ENCODE results near the gene ZNF385B.

ZNF385B gene

GRCh38 chr2:179551539-179552045, 309.8 kb downstream of the ZNF385B start:
- no peaks in the 10 kb centered on the region for H3K4me1 ChIP-seq (ENCODE audit: insufficient read depth, low read length)
- TF ChIP-seq EZH2 (IDR thresholded peaks at IDR 0.05; ENCODE audit: borderline replicate concordance, low read depth, low read length, severe bottlenecking) (no peak), CTCF (IDR thresholded peaks at IDR 0.05; ENCODE audit: borderline replicate concordance, extremely low read depth, low read length, poor library complexity, severe bottlenecking) (no peak)
- no peak overlapping the region for H3K27ac ChIP-seq (ENCODE audit: low read length)
- H3K27me3 ChIP-seq (ENCODE audit: insufficient read depth, low read length, poor library complexity), result no peaks in the 10 kb centered on the region
- H2AFZ ChIP-seq (ENCODE audit: low read depth, low read length), result no peak overlapping the region
- no peaks in the 10 kb centered on the region for H3K36me3 ChIP-seq (ENCODE audit: insufficient read depth, low read length)
- no peak overlapping the region for H3K9ac ChIP-seq (ENCODE audit: low read depth, low read length)
- no peaks in the 10 kb centered on the region for H4K20me1 ChIP-seq (ENCODE audit: insufficient read depth, low read length)
- H3K4me2 ChIP-seq (ENCODE audit: insufficient read depth, low read length), result no peak overlapping the region
- H3K9me3 ChIP-seq (ENCODE audit: insufficient read depth, low read length, severe bottlenecking), result no peaks in the 10 kb centered on the region
- no peaks in the 10 kb centered on the region for H3K79me2 ChIP-seq (ENCODE audit: insufficient read depth, low read length)
- DNase-seq, result no peak
- no peak for ATAC-seq (ENCODE audit: insufficient read depth, low read depth)
- no peak overlapping the region for H3K4me3 ChIP-seq (ENCODE audit: low read depth in 1 of 2, low read length in 2 of 2)

- no peak for ATAC-seq (ENCODE audit: insufficient read depth, low read depth)
- H3K27ac ChIP-seq (ENCODE audit: low read length), result no peak overlapping the region
- H3K27me3 ChIP-seq (ENCODE audit: insufficient read depth, low read length, poor library complexity), result no peaks in the 10 kb centered on the region
Measured at GRCh38 chr2:179550849-179551248, 310.6 kb downstream of the ZNF385B start.

GRCh38 chr2:179550214-179550613, 311.2 kb downstream of the ZNF385B start:
- no peak for TF ChIP-seq EZH2 (IDR thresholded peaks at IDR 0.05; ENCODE audit: borderline replicate concordance, low read depth, low read length, severe bottlenecking)
- no peak for TF ChIP-seq CTCF (IDR thresholded peaks at IDR 0.05; ENCODE audit: borderline replicate concordance, extremely low read depth, low read length, poor library complexity, severe bottlenecking)

More at GRCh38 chr2:179550849-179551248, 310.6 kb downstream of the ZNF385B start:
- Histone ChIP-seq H3K9ac (ENCODE audit: low read depth, low read length) (no peak overlapping the region), H3K79me2 (ENCODE audit: insufficient read depth, low read length) (no peaks in the 10 kb centered on the region), H3K36me3 (ENCODE audit: insufficient read depth, low read length) (no peaks in the 10 kb centered on the region), H3K4me2 (ENCODE audit: insufficient read depth, low read length) (no peak overlapping the region), H2AFZ (ENCODE audit: low read depth, low read length) (no peak overlapping the region), H3K4me1 (ENCODE audit: insufficient read depth, low read length) (no peaks in the 10 kb centered on the region), H3K4me3 (ENCODE audit: low read depth in 1 of 2, low read length in 2 of 2) (no peak overlapping the region), H3K9me3 (ENCODE audit: insufficient read depth, low read length, severe bottlenecking) (no peaks in the 10 kb centered on the region), H4K20me1 (ENCODE audit: insufficient read depth, low read length) (no peaks in the 10 kb centered on the region)
- DNase-seq, result no peak
- TF ChIP-seq EZH2 (IDR thresholded peaks at IDR 0.05; ENCODE audit: borderline replicate concordance, low read depth, low read length, severe bottlenecking), result no peak
- no peak for TF ChIP-seq CTCF (IDR thresholded peaks at IDR 0.05; ENCODE audit: borderline replicate concordance, extremely low read depth, low read length, poor library complexity, severe bottlenecking)

GRCh38 chr2:179546656-179547055, 314.8 kb downstream of the ZNF385B start:
- no peaks in the 10 kb centered on the region for H3K4me1 ChIP-seq (ENCODE audit: insufficient read depth, low read length)
- H4K20me1 ChIP-seq (ENCODE audit: insufficient read depth, low read length), result no peaks in the 10 kb centered on the region
- ATAC-seq (ENCODE audit: insufficient read depth, low read depth) (no peak), DNase-seq (no peak)
- H3K4me2 ChIP-seq (ENCODE audit: insufficient read depth, low read length), result no peak overlapping the region
- H3K9me3 ChIP-seq (ENCODE audit: insufficient read depth, low read length, severe bottlenecking), result no peaks in the 10 kb centered on the region
- H3K27ac ChIP-seq (ENCODE audit: low read length), result no peak overlapping the region
- H3K36me3 ChIP-seq (ENCODE audit: insufficient read depth, low read length), result no peaks in the 10 kb centered on the region
- no peaks in the 10 kb centered on the region for H3K79me2 ChIP-seq (ENCODE audit: insufficient read depth, low read length)
- no peak for TF ChIP-seq CTCF (IDR thresholded peaks at IDR 0.05; ENCODE audit: borderline replicate concordance, extremely low read depth, low read length, poor library complexity, severe bottlenecking)
- TF ChIP-seq EZH2 (IDR thresholded peaks at IDR 0.05; ENCODE audit: borderline replicate concordance, low read depth, low read length, severe bottlenecking), result no peak
- H3K4me3 ChIP-seq (ENCODE audit: low read depth in 1 of 2, low read length in 2 of 2), result no peak overlapping the region
- no peak overlapping the region for H3K9ac ChIP-seq (ENCODE audit: low read depth, low read length)
- H2AFZ ChIP-seq (ENCODE audit: low read depth, low read length), result no peak overlapping the region
- H3K27me3 ChIP-seq (ENCODE audit: insufficient read depth, low read length, poor library complexity), result no peaks in the 10 kb centered on the region

More at GRCh38 chr2:179550214-179550613, 311.2 kb downstream of the ZNF385B start:
- no peak overlapping the region for H3K27ac ChIP-seq (ENCODE audit: low read length)
- ATAC-seq (ENCODE audit: insufficient read depth, low read depth) (no peak), DNase-seq (no peak)
- H3K79me2 ChIP-seq (ENCODE audit: insufficient read depth, low read length), result no peaks in the 10 kb centered on the region
- H3K9ac ChIP-seq (ENCODE audit: low read depth, low read length), result no peak overlapping the region
- no peak overlapping the region for H2AFZ ChIP-seq (ENCODE audit: low read depth, low read length)
- H3K4me3 ChIP-seq (ENCODE audit: low read depth in 1 of 2, low read length in 2 of 2), result no peak overlapping the region
- H4K20me1 ChIP-seq (ENCODE audit: insufficient read depth, low read length), result no peaks in the 10 kb centered on the region
- no peak overlapping the region for H3K4me2 ChIP-seq (ENCODE audit: insufficient read depth, low read length)
- H3K27me3 ChIP-seq (ENCODE audit: insufficient read depth, low read length, poor library complexity), result no peaks in the 10 kb centered on the region
- H3K9me3 ChIP-seq (ENCODE audit: insufficient read depth, low read length, severe bottlenecking), result no peaks in the 10 kb centered on the region
- H3K4me1 ChIP-seq (ENCODE audit: insufficient read depth, low read length), result no peaks in the 10 kb centered on the region
- no peaks in the 10 kb centered on the region for H3K36me3 ChIP-seq (ENCODE audit: insufficient read depth, low read length)

Measured in DND-41 (cell line).